ENCODE data around the gene TWIST1.

Gene TWIST1

DNA sequence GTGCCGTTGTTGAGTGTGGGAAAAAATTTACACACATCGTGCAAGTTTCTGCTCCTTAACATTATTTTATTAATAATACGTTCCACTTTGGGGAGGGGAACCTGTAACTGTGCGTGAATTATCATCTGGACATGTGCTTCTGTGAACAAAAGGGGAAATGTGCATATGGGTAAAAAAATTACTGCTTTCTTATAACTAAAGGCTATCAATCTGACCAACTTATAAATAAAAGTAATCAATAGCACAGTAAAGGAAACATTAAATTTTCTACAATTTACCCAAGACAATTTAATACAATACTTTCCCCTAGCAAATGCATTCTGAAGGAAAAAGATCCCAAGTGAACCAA, 4.5 kb downstream of the TWIST1 start:
- no peak for DNase-seq

DNA sequence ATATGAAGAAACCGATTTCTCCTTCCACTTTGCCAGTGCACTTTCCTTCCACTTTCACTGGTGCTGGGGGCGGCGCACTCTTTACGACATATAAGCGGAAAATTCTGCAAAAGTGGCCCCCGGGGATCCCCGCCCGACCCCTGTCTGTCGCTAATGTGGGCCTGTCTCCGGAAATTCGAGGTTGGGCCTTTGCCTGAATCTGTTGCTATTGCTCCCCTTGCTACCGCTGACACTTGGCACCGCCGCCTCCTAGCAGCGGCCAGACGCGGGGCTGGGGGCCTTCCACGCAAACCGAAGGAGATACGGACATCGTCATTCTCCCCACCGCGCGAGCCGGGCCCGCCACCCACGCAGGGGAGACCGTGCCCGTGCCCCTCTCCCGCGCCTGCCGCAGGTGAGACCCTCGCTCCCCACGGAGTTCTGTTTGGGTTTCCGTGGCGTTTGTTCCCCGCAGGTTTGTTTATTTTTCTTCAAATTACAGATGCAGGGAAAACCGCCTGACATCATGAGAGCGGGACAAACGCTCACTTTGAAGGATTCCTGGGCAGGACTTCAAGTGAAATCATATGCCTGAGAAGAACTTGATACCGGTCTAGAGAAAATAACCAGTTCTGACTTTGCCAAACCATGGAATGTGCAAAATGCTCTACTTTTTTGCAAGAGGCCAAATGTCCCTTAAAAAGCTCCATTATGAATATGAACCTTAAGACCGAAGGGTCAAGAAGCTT, 5.0 kb downstream of the TWIST1 start:
- DNase-seq, result peak; percentile 60 to 62

DNA sequence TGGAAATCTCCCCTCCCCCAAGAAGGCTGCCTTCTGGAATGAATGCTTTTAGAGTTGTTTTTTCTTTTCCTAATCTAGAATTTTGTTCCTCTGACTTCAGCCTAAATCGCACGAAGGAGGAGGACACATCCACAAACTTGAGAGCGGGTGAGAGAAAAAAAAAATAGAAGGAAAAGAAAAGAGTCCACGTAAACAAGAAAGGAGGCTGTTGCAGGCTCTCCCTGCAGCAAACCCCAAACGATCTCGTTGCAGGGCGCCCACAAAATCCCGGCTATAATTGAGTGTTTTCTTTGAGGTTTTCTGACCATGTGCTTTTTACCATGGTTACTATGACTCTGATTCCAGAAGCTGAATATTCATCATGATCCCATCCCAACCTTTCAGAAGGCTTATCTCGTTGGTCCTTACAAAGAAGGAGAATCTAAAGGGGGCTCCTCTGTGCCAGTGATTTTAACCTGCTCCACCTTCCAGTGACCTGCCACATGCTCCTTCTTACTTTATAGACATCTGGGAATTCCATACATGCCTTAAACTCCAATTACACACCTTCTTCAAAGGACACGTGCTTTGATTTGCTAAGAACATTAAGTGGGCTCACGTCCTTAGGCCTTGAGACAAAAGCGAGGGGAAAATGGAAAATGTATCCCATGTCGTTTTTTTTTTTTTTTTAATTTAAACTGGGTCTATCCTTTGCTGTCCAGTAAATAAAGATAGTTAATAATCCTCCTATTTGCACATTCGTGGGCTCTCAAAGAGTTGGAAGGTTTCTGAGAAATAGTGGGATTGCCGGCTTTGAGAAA, 5.8 kb downstream of the TWIST1 start:
- no peak for DNase-seq

DNA sequence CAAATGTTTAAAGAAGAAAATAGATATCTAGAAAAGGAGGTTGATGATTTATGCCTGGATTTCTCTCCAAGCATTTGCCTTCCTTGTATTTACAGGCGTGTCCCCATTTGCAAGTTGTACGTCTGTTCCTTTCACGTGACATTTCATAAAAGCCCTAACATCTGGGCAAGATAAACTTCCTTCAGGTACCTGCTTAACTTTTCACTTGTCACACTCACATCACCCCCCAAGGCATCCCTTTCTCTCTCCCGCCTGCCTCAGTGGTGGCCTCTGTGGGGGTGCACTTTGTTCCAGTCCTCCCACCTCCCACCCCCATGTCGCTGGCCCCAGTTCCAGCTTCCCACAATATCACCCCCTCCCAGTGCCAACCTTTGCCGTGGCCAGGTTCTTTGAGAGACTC, 6.7 kb downstream of the TWIST1 start:
- DNase-seq, result no peak

DNA sequence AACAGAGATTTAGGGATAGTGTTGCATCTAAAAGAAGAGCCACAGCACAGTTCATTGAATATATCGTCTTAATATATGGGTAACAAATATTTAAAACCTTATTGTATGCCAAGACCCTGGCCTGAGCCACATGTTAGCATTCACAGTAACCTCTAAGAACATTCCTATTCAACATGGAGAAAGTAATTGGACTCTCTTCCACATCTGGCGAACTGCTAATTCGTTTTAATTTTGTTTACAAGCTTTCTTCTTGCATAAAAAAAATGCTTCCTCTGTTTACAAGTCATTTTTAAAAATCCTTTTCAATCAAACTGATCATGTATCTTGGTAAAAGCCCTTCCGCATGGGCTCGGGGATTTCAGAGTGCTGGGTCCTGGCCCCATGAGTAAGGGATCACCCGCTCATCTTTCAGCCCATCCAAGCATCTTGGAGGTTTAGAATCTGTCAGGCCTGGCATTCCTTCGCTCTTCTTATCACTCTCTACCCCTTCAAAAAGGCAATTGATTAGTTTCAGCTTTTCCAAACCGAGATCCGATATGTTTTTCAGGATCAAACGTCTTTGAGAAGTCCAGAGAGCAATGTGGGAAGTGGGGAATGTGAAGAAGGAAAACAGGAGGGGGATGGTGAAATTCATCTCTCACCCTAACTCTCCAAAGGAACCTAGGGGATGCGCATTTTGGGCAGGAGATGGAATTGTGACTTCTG, 7.3 kb downstream of the TWIST1 start:
- no peak for DNase-seq

DNA sequence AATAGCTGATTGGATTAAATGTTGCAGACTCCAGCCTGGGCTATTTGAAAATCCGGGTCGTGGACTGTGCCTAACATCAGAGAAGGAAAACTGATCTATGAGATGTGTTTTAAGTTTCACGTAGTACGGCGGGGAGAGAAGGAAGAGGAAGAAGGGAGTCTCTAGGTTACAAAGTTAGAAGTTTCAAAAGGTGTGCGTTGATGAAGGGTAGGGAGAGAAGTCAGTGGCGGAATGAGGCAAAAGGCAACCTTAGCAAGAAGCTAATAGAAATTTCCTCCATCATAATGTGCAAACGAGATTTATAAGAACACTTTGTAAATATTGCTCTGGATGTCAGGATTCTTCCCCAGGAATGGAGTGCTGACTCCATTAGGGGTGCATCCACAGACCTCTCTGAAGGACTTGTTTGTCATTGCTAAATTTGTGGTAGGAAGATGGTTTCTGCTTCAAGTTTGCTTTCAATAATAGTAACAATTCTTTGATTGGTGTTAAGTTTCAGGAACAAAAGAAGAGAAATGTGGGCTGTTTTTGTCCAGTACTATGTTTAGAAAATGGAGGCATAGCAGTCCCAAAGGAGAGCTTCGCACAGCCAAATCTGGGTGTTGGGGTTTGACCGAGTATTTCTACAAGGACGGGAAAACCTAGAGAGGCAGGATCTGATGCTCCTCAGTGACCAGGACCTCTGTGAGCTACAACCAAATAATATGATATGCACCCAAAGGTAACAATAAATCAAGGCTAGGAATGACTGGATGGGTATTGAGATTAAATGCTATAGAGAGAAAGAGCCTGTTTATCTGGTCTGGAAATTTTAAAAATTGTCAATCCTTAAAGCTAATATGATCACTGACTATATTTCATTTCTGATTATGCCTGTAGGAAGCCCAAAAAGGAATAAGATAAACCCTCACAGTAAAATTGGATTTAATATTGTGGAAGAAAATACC, 8.2 kb downstream of the TWIST1 start:
- no peak for DNase-seq

DNA sequence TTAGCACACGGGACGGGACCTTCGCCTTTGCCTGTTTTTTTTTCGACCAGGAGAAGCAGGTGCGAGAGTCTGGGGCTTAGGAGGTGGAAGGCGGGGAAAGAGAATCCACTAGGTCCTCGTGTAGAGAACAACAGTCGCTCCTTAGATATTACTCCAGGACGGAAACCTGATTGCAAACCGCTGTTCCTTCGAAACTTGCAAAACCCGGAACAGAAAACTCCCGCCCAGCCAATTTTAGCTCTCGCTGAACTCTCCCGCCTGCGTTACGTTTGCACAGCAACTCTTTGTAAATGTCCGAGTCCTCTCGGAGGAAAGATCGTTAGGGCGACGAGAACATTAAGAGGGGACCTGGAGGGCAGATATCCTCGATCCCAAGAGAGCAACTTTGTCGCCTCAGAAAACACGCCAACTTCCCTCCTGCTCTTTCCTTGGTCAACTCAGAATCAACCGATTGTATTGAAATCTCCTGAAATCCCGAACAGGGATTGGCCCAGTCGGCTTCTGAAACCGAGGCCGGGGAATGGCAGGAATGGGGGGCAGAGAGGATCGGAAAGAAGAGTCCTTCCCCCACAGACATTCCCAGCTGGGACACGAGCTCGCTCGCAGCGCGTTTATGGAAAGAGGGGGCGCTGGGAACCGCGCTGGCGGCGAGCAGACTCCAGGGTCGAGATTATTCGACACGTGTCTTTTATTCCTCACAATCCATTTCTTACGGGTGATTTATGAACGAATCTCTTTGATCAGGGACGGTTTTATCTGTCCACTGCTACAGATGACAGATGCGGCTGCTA, 9.9 kb downstream of the TWIST1 start:
- peak; percentile 18 to 51 for DNase-seq

DNA sequence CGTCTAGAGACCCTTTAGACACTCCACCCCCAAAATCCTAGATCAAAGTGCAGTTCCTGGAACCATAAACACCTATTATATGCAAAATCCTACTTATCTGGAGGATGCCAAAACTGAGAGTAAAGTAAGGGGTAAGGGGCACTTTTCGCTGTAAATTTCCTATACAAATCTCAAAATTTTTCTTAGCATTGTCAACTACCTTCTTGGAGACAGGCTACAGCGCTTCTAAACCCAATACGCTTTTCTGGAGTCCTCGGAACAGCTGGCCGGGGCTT, 10.4 kb downstream of the TWIST1 start:
- no peak for DNase-seq

DNA sequence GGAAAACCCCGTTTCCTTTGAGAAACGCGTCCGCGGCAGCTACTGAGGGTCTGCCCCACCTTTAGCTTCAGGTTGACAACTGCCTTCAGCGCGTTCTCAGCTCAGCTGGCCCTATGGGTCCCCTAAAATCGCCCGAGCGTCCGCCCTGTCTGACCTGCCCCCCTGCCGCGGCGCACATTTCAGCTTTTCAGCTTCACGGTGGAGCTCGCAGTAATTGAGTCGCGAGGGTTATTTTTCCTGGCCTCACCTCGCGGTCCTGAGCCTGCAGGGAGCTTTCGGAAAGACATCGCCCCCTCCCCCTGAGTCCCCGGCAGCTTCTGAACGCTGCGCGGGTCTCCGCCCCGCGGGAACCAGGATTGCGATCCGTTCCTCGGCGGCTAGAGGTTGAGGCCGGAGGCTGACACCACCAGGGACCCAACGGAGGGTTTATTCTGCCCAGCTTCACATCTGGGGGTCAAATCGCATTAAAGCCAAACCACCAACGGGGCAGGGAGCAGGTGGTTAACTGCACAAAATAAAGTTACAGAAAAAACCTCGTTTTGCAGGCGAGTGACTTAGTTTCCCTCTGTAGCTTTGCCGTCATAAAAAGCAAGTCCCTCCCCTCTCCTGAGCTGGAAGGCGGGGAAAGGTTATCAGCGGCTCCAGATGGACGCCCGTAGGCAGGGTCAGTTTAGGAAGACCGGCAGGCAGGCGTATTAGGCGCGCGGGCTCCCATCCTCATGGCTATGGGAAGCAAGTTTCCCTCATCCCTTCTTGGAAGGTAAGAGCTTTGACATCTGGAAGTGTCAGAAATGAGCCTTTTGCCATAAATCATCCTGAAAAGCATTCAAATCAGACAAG, 11.0 kb downstream of the TWIST1 start:
- no peak for DNase-seq

DNA sequence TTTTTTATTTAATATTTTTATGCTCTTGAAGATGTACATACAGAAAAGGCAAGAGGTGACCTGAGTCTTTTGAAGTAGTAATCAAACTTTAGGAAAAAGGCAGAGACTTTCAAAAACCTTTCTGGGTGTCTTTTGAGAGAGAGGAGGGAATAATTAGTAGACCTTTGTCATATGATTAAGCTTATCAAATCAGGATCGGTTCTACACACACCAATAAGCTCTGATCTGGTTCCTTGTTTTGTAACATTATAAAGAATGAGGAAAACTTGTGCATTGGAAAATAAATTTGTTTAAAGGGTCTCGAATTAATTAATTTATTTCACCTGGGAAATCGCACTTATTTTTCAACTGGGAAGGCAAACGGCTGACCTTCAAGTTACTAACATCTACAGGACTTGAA, 11.9 kb downstream of the TWIST1 start:
- no peak for DNase-seq

DNA sequence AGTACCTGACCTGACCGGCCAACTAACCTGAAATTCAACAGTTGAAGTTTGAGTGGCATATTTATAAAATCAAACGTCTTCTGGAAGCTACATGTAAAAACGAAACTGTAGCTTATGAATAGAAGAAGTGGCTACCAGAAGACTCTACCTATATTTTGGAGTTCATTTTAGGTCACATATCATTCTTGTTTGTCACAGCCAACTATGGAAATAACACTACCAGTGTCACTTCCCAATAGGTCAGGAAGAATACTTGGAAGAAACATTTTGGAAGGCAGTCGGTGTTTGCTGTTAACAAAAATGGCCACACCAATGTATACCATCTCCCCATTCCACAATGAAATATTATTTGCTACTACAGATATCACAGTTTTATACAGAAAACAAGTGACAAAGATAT, 12.6 kb downstream of the TWIST1 start:
- DNase-seq, result no peak

DNA sequence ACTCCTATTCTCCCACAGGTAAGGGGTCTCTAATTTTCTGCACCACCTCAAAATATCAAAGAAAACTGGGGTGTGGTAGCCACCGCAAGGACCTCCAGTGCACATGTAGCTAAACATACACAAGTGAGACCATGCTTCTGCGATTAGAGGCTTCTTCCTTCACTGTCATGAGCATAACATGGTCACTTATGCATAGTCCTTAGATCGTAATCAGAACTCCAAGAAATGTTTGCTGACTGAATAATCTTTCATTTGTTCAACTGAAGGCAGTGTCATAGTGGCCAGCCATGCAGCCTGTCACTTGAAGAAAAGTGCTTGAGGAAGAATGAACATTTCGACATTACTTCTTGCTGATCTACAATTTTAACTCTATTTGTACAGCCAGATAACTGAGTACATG, 14.6 kb downstream of the TWIST1 start:
- DNase-seq, result no peak

DNA sequence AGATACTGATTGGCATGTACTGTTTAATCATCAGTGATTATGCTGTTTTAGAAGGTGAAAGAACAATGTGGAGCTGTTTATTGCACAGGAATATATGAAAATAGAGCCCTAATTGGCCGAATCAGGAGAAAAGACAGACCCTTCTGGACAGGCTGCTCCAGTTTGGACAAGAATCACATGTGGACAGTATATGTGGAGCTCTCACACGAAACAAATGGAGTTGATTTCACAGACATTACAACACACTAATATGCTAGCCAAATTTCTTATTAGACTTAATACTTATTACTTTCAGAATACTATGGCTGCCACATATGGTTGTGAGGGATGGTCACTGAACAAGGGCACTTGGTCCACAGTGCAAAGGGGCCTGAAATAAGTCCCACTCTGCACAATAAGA, 15.5 kb downstream of the TWIST1 start:
- DNase-seq, result no peak

DNA sequence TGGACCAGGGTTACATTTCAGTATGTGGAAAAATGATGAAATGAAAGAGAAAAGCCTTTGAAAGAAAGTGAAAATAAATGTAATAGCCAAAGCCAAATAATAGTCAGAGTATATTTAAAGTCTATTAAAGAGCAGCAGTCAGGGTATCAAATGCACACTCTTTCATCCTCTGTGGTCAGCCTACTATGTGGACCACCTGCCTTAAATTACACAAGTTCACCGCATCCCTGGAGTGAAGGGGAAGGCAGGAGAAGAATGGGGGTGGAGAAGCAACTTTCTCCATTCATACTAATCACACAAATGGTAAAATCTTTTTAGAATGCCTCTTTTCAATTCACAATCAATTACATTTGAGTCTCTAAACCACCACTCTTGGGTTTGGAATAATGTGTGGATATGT, 16.0 kb downstream of the TWIST1 start:
- no peak for DNase-seq

DNA sequence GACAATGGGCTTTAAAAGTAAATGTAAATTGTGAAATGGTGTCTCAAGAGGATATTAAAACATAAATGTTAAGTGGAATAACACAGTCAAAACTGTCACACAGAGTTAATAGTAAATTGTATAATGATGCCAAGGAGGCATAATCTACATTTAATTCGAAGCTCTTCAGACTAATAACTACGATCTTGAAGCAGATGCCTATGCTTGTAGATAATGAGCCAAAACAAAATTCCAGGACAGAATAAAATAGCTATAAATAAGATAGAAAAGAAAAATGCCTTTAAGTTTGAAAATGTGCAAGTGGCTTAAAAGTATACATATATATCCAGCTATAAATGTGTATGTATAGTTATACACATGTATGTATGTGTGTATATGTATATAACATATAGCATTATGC, 17.5 kb downstream of the TWIST1 start:
- DNase-seq, result no peak

DNA sequence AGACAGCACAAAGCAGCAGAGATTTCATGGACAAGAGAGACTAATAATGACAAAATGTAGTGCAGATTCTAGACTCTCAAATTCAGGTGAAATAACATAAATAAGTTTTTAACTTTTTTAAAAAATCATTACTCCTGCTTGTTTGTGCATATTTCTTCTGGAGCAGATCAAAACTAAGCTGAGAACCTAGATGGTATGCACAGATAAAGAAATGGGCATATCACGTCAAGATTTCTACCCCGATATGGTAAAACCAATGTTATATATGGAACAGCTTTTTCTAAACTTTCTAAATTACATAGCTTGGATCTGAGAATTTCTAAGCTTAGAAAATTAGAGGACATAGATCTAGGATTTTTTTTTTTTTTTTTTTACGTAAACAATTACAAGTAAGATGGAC, 18.2 kb downstream of the TWIST1 start:
- no peak for DNase-seq

DNA sequence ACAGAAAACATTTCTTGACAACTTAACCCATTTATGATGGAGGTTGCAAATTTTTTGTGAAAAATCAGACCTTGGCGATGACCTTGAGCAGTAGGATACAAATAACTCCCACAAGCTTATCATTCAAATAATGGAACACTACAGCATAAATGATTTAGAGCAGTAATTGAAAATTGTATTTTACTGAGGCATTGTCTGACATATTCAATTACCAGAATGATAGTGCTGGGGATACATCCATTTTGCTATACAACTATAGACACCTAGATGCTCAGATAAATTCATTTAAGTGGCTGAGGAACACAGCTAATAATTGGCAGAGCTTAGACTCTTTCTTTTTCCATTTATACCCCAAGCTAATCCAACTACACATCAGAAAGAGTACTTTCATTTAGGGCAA, 18.9 kb downstream of the TWIST1 start:
- DNase-seq, result no peak

DNA sequence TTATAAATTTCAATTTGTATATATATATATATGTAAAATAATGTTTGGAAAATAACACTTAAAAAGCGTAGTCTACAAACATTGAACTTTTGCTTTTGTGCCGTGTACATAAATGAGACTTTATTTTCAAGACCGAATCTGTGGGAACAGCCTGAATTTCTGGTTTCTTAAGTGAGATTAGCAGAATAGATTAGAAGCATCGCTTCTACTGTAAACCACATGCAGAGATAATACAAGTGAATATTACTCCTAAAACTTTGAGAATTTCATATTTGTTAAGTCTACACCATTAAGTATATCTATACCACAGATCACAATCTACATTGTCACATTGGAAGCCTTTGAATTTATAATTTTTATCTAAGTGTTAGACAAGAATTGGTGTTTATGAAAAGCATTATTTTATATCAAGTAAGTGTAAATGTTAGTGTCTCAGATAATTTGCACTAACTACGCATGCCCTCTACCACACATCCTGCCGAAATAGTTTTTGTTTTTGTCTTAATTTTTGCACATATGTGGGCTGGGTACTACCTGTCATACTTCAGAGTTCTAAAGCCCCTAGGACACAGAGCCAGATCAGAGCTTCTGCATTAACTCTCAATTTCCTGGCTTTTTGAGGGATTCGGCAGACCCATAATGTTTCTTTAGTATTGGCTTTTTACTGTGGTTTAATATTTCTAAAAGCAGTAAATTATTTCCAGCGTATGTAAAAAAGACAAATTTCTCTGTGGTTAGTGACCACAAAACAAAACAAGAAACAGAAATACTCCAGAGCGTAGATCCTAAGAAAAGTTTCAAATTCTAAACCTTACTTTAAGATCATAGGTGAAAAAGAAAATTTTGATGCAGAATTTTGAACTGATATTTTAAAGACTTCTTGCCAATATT, 20.0 kb downstream of the TWIST1 start:
- DNase-seq, result no peak

DNA sequence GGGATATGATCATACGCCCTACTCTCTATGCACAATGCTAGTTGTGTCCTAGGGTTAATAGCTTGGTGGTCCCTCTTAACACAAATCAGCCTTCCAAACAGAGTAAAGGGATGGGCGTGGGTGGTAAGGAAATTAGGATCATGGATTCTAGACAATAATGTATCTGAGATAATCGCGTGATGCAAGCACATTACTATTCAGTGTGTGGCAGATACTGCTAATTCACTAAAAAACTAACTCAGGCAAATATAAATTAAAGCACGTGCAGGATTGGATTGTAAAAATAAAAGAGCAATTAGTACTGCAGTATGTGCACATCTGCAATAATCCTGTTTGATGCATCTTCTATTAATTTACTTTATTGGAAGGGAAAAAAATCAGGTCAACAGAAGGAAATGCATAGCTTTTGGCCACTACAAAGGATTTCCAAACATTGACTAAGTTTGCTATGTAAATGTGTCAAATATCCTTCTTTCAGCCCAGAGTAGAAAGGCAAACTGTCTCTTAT, 22.0 kb downstream of the TWIST1 start:
- no peak for DNase-seq
